HEK293T (cell line): ENCODE data around the gene OR52I2.

Experiments
- ARNT ChIP-seq: fragments of 450-650 bp; IDR thresholded peaks from 2 replicates; pipeline ENCODE4 v1.6.1; 2017; ENCODE audit warnings: mild to moderate bottlenecking
- BHLHE40 ChIP-seq: fragments of 450-650 bp; IDR thresholded peaks from 2 replicates; pipeline ENCODE4 v1.6.1; 2016; ENCODE audit warnings: mild to moderate bottlenecking, moderate library complexity, borderline replicate concordance
- CTBP1 ChIP-seq: fragments of 450-650 bp; IDR thresholded peaks from 2 replicates; pipeline ENCODE4 v1.6.1; 2016; ENCODE audit warnings: borderline replicate concordance
- LEF1 ChIP-seq: fragments of 450-650 bp; IDR thresholded peaks from 2 replicates; pipeline ENCODE4 v1.6.1; 2017; ENCODE audit warnings: mild to moderate bottlenecking, borderline replicate concordance
- SP1 ChIP-seq: fragments of 450-650 bp; IDR thresholded peaks from 2 replicates; pipeline ENCODE4 v1.6.1; 2017

GRCh38 chr11:4636962-4637661, 55.6 kb downstream of the OR52I2 start, which contains the start of gene OR51D1:
- TF ChIP-seq SP1 (no peak), LEF1 (no peak), CTBP1 (no peak), BHLHE40 (no peak), ARNT (no peak)
